DND-41 (cell line): ENCODE results near the gene ZMYM1.

ENCODE experiments used
- EZH2 ChIP-seq: IDR thresholded peaks from 3 replicates; pipeline ENCODE4 v1.6.1; 2012; ENCODE audit warnings: borderline replicate concordance, low read depth, mild to moderate bottlenecking, moderate library complexity, low read length, inconsistent platforms; ENCODE audit not compliant: severe bottlenecking
- TF ChIP-seq, protein P1 (sequence below): IDR thresholded peaks from 2 replicates; pipeline ENCODE4 v1.5.1; 2012; ENCODE audit warnings: borderline replicate concordance, low read length, moderate library complexity, mild to moderate bottlenecking; ENCODE audit not compliant: poor library complexity, severe bottlenecking; ENCODE audit errors: extremely low read depth

- no peak for TF ChIP-seq EZH2
- TF ChIP-seq, protein P1, sequence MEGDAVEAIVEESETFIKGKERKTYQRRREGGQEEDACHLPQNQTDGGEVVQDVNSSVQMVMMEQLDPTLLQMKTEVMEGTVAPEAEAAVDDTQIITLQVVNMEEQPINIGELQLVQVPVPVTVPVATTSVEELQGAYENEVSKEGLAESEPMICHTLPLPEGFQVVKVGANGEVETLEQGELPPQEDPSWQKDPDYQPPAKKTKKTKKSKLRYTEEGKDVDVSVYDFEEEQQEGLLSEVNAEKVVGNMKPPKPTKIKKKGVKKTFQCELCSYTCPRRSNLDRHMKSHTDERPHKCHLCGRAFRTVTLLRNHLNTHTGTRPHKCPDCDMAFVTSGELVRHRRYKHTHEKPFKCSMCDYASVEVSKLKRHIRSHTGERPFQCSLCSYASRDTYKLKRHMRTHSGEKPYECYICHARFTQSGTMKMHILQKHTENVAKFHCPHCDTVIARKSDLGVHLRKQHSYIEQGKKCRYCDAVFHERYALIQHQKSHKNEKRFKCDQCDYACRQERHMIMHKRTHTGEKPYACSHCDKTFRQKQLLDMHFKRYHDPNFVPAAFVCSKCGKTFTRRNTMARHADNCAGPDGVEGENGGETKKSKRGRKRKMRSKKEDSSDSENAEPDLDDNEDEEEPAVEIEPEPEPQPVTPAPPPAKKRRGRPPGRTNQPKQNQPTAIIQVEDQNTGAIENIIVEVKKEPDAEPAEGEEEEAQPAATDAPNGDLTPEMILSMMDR = no peak
Measured at GRCh38 chr1:35033346-35033745, 45.8 kb upstream of the ZMYM1 start.
